A673 (cell line): ENCODE results near the gene SEMA5B. TPM values are rescaled to one million over a fixed set of nuclear protein-coding genes. Genes with fewer than 3 reads are reported as not detected.

Source experiments
- BruUV-seq: library from RNA; stranded (reverse); fragments of 400-500 nt; replicated peaks from 2 replicates; lab custom pipeline; 2021; lab: Mats Ljungman, UMichigan
- CTCF ChIA-PET: fragments of 300-600 bp; sonication (Branson Sonifier 250); formaldehyde crosslinking; loops from one replicate; lab custom pipeline; 2022; ENCODE audit warnings: antibody characterized with exemption; lab: Charles Lee
- POLR2A ChIA-PET: fragments of 300-600 bp; sonication (Branson Sonifier 250); formaldehyde crosslinking; loops from one replicate; lab custom pipeline; 2022; ENCODE audit warnings: antibody characterized with exemption; ENCODE audit not compliant: low non-redundant PET; lab: Charles Lee
- DNase-seq: peaks from one replicate; pipeline ENCODE4 v3.0.0-alpha.2; 2015; ENCODE audit warnings: low spot score
- H3K27ac ChIP-seq: fragments of 200-600 bp; sonication (generic); 2 replicates; pipeline ENCODE4 v1.5.1; 2016; ENCODE audit warnings: mixed run types, low read depth, mild to moderate bottlenecking, mixed read lengths, antibody characterized with exemption, low read length; ENCODE audit not compliant: poor library complexity, severe bottlenecking
- H3K27me3 ChIP-seq: fragments of 200-600 bp; sonication (generic); replicated peaks from 2 replicates; pipeline ENCODE4 v1.6.1; 2017; ENCODE audit warnings: mixed run types, low read depth, mild to moderate bottlenecking, mixed read lengths, antibody characterized with exemption, low read length; ENCODE audit not compliant: insufficient read depth, poor library complexity
- H3K36me3 ChIP-seq: fragments of 200-600 bp; sonication (generic); 2 replicates; pipeline ENCODE4 v1.6.1; 2016; ENCODE audit warnings: mixed run types, mild to moderate bottlenecking, mixed read lengths, antibody characterized with exemption, low read length; ENCODE audit not compliant: insufficient read depth, poor library complexity, severe bottlenecking
- H3K4me1 ChIP-seq: fragments of 200-600 bp; sonication (generic); 2 replicates; pipeline ENCODE4 v1.6.1; 2017; ENCODE audit warnings: mixed run types, mild to moderate bottlenecking, mixed read lengths, antibody characterized with exemption, low read length; ENCODE audit not compliant: insufficient read depth, poor library complexity, severe bottlenecking
- H3K4me3 ChIP-seq: fragments of 200-600 bp; sonication (generic); 2 replicates; pipeline ENCODE4 v1.5.1; 2016; ENCODE audit warnings: low read depth, mixed run types, mild to moderate bottlenecking, mixed read lengths, low read length; ENCODE audit not compliant: poor library complexity, severe bottlenecking
- H3K9me3 ChIP-seq: fragments of 200-600 bp; sonication (generic); 2 replicates; pipeline ENCODE4 v1.6.1; 2016; ENCODE audit warnings: mixed run types, low read depth, mild to moderate bottlenecking, mixed read lengths, antibody characterized with exemption, low read length; ENCODE audit not compliant: poor library complexity, severe bottlenecking
- EZH2 ChIP-seq: fragments of 200-600 bp; sonication (generic); IDR thresholded peaks from 2 replicates; pipeline ENCODE4 v1.6.1; 2017; ENCODE audit warnings: borderline replicate concordance, low read depth, mild to moderate bottlenecking, mixed read lengths, antibody characterized with exemption, low read length; ENCODE audit not compliant: poor library complexity, severe bottlenecking
- intact Hi-C: fragments of 100-400 bp; cut with micrococcal nuclease; formaldehyde crosslinking; loops from one replicate; pipeline ENCODE4 v1.10.0; 2022; ENCODE audit not compliant: unreplicated experiment
- total RNA-seq: library from RNA; stranded (reverse); gene quantifications from 2 replicates; pipeline ENCODE4 v1.2.3, GENCODE V29; 2021
- TF ChIP-seq, protein P1 (sequence below): fragments of 300-800, 200-600 bp; sonication (generic); conservative IDR thresholded peaks from 2 replicates; pipeline ENCODE4 v1.5.1; 2017; ENCODE audit warnings: low read depth, mild to moderate bottlenecking, antibody characterized with exemption, low read length, moderate library complexity, mixed read lengths

The SEMA5B gene
- total RNA-seq, 1 experiment from 2014 or later, result 7.6 TPM

DNA sequence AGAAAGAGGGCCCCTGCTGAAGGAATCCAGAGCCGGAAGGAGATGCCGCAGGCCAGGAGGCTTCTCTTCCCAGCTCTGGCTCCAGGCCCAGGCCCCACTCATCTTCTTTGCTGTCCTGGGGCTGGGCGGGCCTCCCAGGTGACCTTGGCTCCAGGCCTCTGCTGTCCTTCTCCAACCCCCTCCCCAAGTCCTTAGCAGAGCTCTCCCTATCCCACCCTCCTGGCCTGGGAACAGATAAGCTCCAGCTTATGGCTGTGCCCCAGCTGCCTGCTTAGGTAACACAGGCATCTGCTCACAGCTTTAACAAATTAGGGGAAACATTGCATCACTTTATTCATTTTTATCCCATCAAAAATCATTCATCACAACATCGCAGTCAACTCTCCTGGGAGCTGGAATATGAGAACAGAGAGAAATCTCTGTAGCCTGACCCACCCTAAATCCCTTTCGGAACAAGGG lies 86.9 kb downstream of the SEMA5B start:
- no peaks in the 10 kb centered on the region for H3K36me3 ChIP-seq
- no TSS peak for BruUV-seq
- no peak overlapping the region for H3K27ac ChIP-seq
- intact Hi-C loops, result loop anchor here (5.0 kb wide), 1 partner anchor 322 kb away; no protein-coding TSS in a partner anchor
- peaks cover 21% of the 10 kb centered on the region for H3K4me1 ChIP-seq
- H3K4me3 ChIP-seq, result no peak overlapping the region
- TF ChIP-seq, protein P1, sequence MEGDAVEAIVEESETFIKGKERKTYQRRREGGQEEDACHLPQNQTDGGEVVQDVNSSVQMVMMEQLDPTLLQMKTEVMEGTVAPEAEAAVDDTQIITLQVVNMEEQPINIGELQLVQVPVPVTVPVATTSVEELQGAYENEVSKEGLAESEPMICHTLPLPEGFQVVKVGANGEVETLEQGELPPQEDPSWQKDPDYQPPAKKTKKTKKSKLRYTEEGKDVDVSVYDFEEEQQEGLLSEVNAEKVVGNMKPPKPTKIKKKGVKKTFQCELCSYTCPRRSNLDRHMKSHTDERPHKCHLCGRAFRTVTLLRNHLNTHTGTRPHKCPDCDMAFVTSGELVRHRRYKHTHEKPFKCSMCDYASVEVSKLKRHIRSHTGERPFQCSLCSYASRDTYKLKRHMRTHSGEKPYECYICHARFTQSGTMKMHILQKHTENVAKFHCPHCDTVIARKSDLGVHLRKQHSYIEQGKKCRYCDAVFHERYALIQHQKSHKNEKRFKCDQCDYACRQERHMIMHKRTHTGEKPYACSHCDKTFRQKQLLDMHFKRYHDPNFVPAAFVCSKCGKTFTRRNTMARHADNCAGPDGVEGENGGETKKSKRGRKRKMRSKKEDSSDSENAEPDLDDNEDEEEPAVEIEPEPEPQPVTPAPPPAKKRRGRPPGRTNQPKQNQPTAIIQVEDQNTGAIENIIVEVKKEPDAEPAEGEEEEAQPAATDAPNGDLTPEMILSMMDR, result no peak
- TF ChIP-seq EZH2, result no peak
- no peaks in the 10 kb centered on the region for H3K9me3 ChIP-seq
- ChIA-PET POLR2A (interaction anchor here (0.5 kb wide), 1 partner anchor 662 kb away, joined by 3 read pairs; no protein-coding TSS in a partner anchor), CTCF (no interaction called here)
- peaks cover 46% of the 10 kb centered on the region for H3K27me3 ChIP-seq
- DNase-seq, result no peak

DNA sequence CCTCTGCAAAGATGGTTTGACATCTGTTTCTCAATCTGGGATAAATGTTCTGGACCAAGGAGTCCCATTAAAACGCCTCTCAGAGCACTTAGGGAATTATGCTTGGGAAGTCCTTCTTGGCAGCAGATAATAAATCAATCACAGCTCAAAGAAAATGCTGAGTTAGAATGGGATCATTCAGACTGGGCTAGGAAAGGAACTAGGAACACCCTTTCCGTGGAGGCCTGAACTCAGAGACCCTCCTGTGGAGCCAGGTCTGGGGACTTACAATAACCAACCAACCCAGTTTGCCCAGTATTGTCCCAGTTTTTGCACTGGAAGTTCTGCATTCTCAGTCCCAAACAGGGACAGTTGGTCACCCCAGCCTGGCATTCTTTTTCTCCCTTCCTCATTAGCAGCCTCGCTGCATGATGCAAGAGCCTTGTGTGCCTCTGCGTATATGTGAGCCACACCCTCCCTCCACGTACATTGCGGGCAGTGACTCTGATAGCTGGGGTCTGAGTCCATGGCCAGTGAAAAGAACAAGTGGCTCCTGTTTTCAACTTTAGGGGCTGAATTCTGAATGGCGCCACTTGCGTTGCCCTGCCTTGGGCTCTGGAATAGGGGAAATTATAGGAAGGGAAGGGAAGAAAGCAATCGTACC lies 88.7 kb downstream of the SEMA5B start:
- intact Hi-C loops, result no loop called here
- Histone ChIP-seq H3K4me3 (no peak overlapping the region), H3K27ac (no peak overlapping the region), H3K4me1 (peaks cover 6% of the 10 kb centered on the region), H3K36me3 (no peaks in the 10 kb centered on the region), H3K27me3 (peaks cover 53% of the 10 kb centered on the region), H3K9me3 (no peaks in the 10 kb centered on the region)
- TF ChIP-seq EZH2, result no peak
- TF ChIP-seq, protein P1, result no peak
- no peak for DNase-seq
- CTCF ChIA-PET, result no interaction called here
- BruUV-seq, result no TSS peak
- POLR2A ChIA-PET, result no interaction called here

DNA sequence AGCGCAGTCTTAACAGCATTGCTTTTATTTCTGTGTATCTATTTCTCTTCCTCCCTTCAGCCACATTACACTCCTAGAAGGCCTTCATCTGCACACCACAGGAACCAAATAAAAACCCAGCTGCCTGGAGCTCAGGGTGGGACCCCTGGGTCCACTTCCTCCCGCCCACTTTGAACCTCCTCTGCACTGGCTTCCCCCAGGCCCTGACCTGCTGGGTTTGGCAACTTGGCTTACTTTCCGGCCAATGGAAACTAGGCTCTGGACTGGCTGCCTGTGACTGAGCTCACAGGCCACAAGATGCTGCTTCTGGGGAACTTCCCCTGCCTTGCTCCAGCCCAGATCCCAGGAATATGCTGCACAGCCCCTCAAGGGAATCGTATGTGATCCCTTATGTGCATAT lies 89.8 kb downstream of the SEMA5B start:
- no peak overlapping the region for H3K27ac ChIP-seq
- H3K36me3 ChIP-seq, result no peaks in the 10 kb centered on the region
- H3K9me3 ChIP-seq, result no peaks in the 10 kb centered on the region
- ChIA-PET CTCF (no interaction called here), POLR2A (no interaction called here)
- no peak for DNase-seq
- H3K27me3 ChIP-seq, result peaks cover 56% of the 10 kb centered on the region
- no TSS peak for BruUV-seq
- TF ChIP-seq, protein P1, result no peak
- TF ChIP-seq EZH2, result no peak
- intact Hi-C loops, result no loop called here
- no peak overlapping the region for H3K4me3 ChIP-seq
- peaks cover 6% of the 10 kb centered on the region for H3K4me1 ChIP-seq
